GM18951 (cell line): ENCODE results near the gene GIT2.

Source experiments
- POLR2A ChIP-seq: IDR thresholded peaks from 4 replicates; pipeline ENCODE4 v1.6.1; 2011; ENCODE audit warnings: mild to moderate bottlenecking; ENCODE audit not compliant: insufficient read length, insufficient read depth; ENCODE audit errors: extremely low read depth
- in situ Hi-C: fragments of 300-500 bp; cut with MboI; formaldehyde crosslinking; loops from one replicate; pipeline ENCODE4 v1.12.0; 2022; ENCODE audit warnings: low sequenced_read_pairs, mixed read lengths, inconsistent platforms; ENCODE audit not compliant: unreplicated experiment

Gene GIT2

DNA sequence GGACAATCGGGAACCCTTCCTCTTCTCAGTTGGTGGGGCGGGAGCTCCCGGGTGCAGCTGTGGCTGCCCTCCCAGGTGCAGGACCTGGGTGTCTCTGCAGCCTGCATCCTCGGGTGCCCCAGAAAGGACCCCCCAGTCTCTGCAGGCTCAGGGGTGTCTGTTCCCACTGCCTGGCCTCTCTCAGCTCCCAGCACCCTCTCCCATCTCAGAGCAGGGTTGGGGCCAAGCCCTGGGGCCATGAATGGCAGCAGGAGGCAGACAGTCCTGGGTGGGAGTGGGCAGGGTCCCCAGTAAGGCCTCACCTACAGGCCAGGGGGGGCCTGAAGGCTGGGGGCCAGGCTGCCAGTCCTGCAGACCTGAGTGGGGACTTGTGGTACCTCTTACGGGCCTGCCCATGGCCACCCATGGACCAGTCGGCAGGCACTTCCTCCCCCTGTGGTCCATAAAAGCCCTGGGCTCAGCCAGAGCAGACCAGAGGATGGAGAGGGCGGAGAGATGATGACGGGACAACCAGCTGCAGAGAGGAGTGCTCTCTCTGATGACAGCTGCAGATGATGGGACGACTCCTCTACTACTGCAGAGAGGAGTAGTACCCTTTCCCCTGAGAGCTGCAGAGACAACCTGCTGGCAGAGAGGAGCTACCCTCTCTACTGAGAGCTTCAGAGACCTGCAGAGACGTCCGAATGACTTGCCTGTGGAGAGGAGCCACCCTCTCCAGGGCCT, 69.5 kb downstream of the GIT2 start:
- TF ChIP-seq POLR2A: no peak
- in situ Hi-C loops: no loop called here

DNA sequence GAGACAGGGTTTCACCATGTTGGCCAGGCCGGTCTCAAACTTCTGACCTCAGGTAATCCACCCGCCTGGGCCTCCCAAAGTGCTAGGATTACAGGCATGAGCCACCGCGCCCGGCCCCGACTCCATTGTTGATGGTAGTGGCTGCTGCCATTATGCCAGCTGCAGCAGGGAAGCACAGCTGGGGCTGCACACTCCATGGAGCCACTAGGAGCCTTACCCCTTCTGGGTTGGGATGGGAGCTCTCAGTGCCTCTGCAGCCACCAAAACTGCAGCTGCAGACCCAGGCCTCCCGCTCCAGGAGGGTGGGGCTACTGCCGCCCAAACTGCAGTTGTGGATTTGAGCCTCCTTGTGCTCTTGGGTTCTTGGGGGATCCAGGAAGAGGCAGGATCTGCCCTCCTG, 70.2 kb downstream of the GIT2 start:
- no peak for TF ChIP-seq POLR2A
- in situ Hi-C loops: no loop called here

DNA sequence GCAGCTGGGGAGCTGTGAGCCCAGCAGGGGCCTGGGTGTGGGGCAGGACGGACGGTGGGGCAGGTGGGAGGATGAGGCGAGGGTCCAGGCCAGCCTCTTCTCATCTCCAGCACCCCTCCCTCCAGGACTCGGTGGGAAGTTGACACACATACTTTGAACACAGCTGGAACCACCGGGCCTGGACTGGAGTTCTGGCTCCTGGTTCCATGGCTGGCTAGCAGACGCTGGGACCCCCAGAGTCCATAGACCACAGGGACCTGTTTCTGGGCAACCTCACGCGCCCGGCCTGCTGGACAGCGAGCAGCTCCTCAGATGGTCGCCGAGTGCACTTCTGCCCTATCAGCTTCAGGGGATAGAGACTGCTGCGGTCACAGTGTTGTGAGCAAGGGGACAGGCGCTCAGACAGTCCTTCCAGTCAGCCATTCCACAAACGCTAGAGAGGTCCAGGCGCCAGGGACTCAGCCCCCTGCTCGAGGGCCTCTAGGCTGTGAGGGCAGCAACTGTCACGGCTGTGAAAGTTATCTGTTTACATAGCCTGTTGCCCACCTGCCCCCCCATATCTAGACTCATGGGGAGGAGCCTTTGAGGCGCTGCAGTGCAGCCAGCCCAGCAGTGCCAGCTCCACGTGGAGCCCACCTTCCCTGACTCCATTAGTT, 70.9 kb downstream of the GIT2 start:
- in situ Hi-C loops: no loop called here
- TF ChIP-seq POLR2A: no peak

DNA sequence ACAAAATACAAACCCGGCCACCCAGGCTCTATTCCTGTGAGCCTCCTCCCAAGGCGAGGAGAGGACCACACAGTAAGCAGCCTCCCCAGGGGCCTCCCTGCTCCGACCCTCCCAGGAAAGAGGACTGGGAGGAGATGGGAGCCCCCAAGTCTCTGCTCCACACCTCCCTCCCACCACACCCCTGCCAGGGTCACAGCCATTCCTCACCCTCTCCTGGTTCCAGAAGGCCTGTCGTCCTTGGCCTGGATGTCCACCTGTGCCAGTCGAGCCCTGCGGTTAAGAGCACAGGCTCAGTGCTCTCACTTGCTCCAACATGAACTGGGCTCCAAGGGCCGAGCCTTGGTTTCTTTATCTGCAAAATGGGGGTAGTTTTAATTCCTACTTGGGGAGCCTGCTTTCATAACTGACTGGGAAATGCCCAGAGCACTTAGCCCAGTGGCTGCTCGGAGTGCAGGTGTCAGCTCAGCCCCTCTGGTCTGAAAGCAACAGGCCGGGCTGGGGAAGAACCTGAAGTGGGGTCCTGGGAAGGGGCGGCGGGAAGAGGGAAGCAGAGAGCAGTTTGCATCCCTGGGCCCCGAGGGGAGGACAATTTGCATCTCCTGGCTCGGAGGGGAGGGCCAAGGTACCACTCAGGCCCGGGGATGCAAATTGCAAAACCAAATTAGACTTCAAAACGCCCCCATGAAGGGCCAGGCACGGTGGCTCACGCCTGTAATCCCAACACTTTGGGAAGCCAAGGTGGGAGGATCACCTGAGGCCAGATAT, 72.5 kb downstream of the GIT2 start:
- in situ Hi-C loops: no loop called here
- no peak for TF ChIP-seq POLR2A

DNA sequence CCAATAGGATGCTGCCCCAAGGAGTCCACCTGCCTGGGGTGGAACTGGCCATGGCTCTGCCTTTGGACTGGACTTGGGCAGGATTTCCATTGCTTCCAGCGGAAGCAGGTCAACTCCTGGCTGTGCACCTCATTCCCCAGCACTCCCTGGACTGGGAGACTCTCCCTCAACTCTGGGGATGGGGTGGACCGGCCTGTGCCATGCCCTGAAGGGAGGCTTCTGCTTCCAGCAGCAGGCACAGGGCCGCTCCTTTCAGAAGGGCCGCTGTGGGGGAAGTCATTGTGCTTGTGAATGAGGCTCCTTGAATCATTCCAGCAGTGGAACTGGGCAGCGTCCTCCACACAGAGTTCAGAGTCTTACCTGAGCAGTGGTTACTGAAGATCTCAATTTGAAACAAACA, 73.1 kb downstream of the GIT2 start:
- in situ Hi-C loops: no loop called here
- no peak for TF ChIP-seq POLR2A

DNA sequence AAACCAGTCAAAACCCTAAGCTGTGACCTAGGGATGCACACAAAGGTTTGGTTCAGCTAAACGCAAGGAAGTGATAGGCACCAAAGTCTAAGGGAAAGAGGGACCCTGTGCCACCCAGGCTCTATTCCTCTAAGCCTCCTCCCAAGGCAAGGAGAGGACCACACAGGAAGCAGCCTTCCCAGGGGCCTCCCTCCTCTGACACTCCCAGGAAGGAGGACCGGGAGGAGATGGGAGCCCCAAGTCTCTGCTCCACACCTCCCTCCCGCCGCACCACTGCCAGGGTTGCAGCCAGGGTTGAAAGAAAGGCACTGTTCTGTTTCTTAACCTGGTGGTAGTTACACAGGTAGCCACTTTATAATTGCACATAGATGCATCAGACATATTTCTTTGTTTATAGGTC, 74.2 kb downstream of the GIT2 start:
- no peak for TF ChIP-seq POLR2A
- in situ Hi-C loops: no loop called here

DNA sequence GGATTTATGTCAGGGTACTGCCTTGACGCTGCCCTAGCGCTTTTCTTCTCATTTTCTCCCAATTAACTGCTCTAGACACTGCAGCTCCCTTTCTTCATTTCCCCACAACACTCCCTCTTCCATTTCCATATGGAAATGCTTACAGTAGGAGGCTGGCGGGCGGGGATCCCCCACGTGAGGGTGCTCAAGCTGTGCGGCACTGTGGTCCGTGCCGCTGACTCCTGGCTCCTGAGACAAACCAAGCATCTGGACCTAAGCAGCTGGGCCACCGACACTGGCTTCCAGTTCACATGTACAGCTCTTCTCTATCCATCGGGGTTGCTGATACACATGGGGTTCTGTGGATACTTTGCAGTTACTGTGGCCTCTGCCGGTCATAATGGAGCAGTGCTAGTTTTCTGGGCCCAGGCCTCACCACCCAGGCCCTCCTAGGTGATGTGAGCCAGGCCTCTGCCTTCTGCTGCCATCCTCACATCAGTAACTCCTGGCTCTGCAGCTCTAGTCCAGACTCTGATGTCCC, 75.8 kb downstream of the GIT2 start:
- in situ Hi-C loops: no loop called here
- no peak for TF ChIP-seq POLR2A

DNA sequence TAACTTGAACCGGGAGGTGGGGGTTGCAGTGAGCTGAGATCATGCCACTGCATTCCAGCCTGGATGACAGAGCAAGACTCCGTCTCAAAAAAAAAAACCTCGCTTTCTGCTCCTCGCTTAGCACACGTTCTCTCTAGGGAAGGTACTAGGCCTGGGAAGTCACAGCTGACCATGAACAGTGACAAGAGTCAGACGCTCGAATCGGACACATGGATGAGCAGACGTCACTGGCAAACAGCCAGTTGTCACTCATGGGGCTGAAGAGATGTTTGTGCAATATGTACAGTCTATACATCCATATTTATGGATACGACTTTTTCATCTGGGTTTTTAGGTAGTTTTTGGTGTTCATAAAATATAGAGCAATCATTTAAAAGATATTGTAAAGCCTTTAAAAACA, 76.7 kb downstream of the GIT2 start:
- TF ChIP-seq POLR2A: no peak
- in situ Hi-C loops: no loop called here

DNA sequence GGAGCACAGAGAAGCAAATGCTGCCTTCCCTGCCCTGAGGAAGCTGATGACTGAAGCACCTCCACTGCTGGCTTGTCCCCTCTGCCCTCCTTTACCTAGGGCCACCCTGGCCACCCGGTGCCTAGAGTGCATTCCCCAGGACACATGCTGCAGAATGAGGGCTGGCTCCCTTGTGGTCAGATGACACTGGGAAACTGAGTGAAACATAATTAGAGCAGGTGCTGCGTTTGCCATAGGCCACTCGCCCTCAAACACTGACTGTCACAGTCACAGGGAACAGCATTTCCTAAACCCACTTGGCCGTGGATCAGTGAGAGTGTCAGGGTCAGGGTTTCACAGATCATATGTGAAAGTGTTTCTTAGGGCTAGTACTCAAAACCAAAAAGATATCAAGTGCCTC, 80.1 kb downstream of the GIT2 start:
- in situ Hi-C loops: no loop called here
- no peak for TF ChIP-seq POLR2A

DNA sequence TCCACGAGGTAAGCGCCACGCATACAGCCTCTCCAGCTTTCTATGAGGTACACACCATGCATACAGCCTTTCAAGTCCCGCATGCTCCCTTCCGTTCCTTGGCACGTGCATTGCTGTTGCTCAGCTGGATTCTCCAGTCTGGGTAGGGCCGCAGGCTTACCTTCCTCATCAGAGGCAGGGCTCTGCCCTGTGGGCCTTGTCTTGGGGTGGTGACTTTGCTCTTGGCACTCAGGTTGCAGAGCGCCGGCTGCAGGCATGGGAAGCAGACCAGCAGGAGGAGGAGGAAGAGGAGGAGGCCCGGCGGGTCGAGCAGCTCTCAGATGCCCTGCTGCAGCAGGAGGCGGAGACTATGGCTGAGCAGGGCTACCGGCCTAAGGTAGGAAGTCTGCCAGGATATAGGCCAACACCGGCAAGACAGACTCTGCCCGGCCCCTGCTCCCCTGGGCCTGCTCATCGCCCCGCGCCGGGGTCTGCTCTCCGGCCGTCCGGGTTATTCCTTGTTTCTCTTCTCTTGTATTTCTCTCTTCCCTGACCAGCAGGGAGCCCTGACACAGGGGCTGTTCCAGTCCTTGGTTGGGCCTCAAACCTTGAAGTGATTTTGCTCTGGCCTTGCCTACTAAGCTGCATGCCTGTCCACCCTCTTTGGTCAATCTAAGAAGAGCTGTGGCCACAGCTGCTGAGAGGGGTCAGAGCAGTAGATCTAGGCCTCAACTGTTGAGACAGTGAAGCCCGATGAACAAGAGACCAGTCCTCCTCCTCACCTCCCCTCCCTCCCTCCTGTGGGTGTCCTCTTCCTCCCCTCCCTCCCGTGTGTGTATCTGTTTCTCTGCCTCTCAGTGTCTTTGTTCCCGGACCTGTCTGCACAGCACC, 80.8 kb downstream of the GIT2 start:
- no peak for TF ChIP-seq POLR2A
- in situ Hi-C loops: no loop called here

DNA sequence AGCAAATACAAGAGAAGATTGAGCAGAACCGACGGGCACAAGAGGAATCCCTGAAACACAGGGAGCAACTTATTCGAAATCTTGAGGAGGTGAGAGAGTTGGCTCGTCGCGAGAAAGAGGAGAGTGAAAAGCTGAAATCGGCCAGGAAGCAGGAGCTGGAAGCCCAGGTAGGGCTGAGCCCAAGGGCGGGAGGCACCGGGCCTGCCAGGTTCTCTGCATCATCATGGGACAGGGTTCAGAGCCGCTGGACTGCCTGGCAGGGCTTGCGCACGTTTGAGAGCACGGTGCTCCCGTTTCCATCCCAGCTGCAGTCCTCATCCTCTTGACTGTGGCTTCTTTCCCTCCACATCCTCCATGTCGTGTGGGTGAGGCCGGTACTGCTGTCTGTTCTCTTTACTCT, 81.7 kb downstream of the GIT2 start:
- in situ Hi-C loops: no loop called here

DNA sequence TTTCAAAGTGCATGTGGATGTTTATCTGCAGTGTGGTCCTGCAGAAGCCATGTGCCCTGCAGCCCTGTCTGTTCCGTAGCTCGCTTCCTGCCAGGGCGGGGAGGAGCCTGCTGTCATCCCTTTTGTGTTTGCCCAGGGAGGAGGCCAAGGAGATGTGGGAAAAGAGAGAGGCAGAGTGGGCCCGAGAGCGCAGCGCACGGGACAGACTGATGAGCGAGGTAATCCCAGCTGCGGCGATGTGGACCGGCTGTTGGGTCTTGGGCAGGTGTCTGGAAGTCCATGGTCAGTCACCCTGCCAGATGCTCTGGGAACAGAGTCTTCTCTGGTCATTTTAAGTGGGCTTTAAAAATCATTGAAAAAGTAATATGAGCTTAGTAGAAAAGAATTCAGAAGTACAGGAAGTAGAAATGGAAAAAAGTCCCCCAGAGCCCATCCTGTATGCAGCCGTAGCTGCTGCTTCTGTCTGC, 83.3 kb downstream of the GIT2 start:
- in situ Hi-C loops: no loop called here
- TF ChIP-seq POLR2A: no peak

More for the DNA sequence above, 81.7 kb downstream of the GIT2 start:
- TF ChIP-seq POLR2A: no peak

DNA sequence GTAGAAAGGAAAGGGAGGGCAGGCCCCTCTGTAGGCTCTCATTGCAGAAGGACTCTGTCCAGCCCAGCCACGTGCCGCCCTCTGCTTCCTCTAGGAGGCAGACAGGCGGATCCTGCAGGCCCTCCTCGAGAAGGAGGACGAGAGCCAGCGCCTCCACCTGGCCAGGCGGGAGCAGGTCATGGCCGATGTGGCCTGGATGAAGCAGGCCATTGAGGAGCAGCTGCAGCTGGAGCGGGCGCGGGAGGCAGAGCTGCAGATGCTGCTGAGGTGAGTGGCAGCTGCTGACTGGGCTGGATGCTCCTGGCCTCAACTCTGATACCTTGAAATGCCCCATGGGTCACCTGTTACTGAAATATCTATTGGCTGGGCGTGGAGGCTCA, 85.2 kb downstream of the GIT2 start:
- no peak for TF ChIP-seq POLR2A
- in situ Hi-C loops: no loop called here
